HFFc6 (cell line): ENCODE data around the gene PYGL. TPM values are rescaled to one million over a fixed set of nuclear protein-coding genes. Genes with fewer than 3 reads are reported as not detected.
"Not testable (repeated sequence)": the region's sequence is repeated elsewhere in the genome, so short reads cannot be mapped to it uniquely, and the experiment has no call there.

Experiments used
- DNase-seq: peaks from one replicate; pipeline ENCODE4 v3.0.0-alpha.2; 2018
- H3K27ac Mint-ChIP-seq: 2 replicates; pipeline ENCODE4 v1.8.0; 2020; ENCODE audit warnings: mild to moderate bottlenecking, mixed read lengths
- H3K27me3 Mint-ChIP-seq: 2 replicates; pipeline ENCODE4 v1.8.0; 2021; ENCODE audit warnings: mild to moderate bottlenecking, moderate library complexity, mixed read lengths; ENCODE audit not compliant: insufficient read depth
- H3K36me3 Mint-ChIP-seq: 2 replicates; pipeline ENCODE4 v1.8.0; 2021; ENCODE audit warnings: low read depth, mixed read lengths
- H3K4me1 Mint-ChIP-seq: 2 replicates; pipeline ENCODE4 v1.8.0; 2020; ENCODE audit warnings: low read depth, mixed read lengths
- H3K4me3 Mint-ChIP-seq: 2 replicates; pipeline ENCODE4 v1.8.0; 2020; ENCODE audit warnings: mild to moderate bottlenecking, moderate library complexity, mixed read lengths
- H3K9me3 Mint-ChIP-seq: 2 replicates; pipeline ENCODE4 v1.8.0; 2020; ENCODE audit warnings: mild to moderate bottlenecking, mixed read lengths
- CTCF ChIP-seq: fragments of 200-600 bp; sonication (generic); IDR thresholded peaks from 2 replicates; pipeline ENCODE4 v1.5.0; 2021; ENCODE audit warnings: antibody characterized with exemption, mild to moderate bottlenecking
- total RNA-seq, 6 experiments: library from RNA; stranded (reverse); fragmentation: NEBNext Ultra II Directional; extraction: Animal tissue kit (Norgen Biotek cat#: 25700); gene quantifications; 2 replicates in 1 of 6; 3 replicates in 5 of 6; pipeline ENCODE4 v1.2.3, GENCODE V29; 2021

The PYGL gene
- total RNA-seq, 6 experiments from 2014 or later, result 28.8 to 41.8 (median 30.6) TPM

- H3K4me3 Mint-ChIP-seq, result no peak overlapping the region
- peaks cover 38% of the 10 kb centered on the region for H3K4me1 Mint-ChIP-seq
- H3K27ac Mint-ChIP-seq, result no peak overlapping the region
- H3K36me3 Mint-ChIP-seq, result peaks cover 23% of the 10 kb centered on the region
- no peaks in the 10 kb centered on the region for H3K27me3 Mint-ChIP-seq
- no peak for TF ChIP-seq CTCF
- DNase-seq, result no peak
- no peaks in the 10 kb centered on the region for H3K9me3 Mint-ChIP-seq
These were observed 20.0 kb downstream of the PYGL start for GRCh38 chr14:50924236-50924635.

- no peak for TF ChIP-seq CTCF
- H3K9me3 Mint-ChIP-seq, result no peaks in the 10 kb centered on the region
- H3K4me1 Mint-ChIP-seq, result peaks cover 27% of the 10 kb centered on the region
- no peak overlapping the region for H3K27ac Mint-ChIP-seq
- H3K4me3 Mint-ChIP-seq, result no peak overlapping the region
- H3K27me3 Mint-ChIP-seq, result no peaks in the 10 kb centered on the region
- no peak for DNase-seq
- H3K36me3 Mint-ChIP-seq, result peaks cover 27% of the 10 kb centered on the region
These were observed 21.5 kb downstream of the PYGL start for GRCh38 chr14:50922803-50923202.

GRCh38 chr14:50920482-50921230 is 23.6 kb downstream of the PYGL start:
- Mint-ChIP-seq H3K27ac (peak overlapping the region; percentile 83), H3K36me3 (peaks cover 36% of the 10 kb centered on the region), H3K27me3 (no peaks in the 10 kb centered on the region), H3K9me3 (no peaks in the 10 kb centered on the region), H3K4me3 (peak overlapping the region; percentile 25; the same call in 1 of the 2 replicates), H3K4me1 (peaks cover 22% of the 10 kb centered on the region)
- no peak for TF ChIP-seq CTCF
- DNase-seq, result peak; percentile 75

GRCh38 chr14:50919524-50919923 is 24.8 kb downstream of the PYGL start:
- not testable (repeated sequence) for H3K9me3 Mint-ChIP-seq, H3K4me3 Mint-ChIP-seq, H3K27ac Mint-ChIP-seq, H3K27me3 Mint-ChIP-seq, DNase-seq
- peaks cover 32% of the 10 kb centered on the region for H3K36me3 Mint-ChIP-seq
- H3K4me1 Mint-ChIP-seq, result peaks cover 22% of the 10 kb centered on the region

GRCh38 chr14:50917449-50917848 is 26.8 kb downstream of the PYGL start:
- H3K27ac Mint-ChIP-seq, result no peak overlapping the region
- H3K36me3 Mint-ChIP-seq, result peaks cover 27% of the 10 kb centered on the region
- TF ChIP-seq CTCF, result no peak

GRCh38 chr14:50910495-50911420 is 33.5 kb downstream of the PYGL start:
- no peak for DNase-seq
- Mint-ChIP-seq H3K27ac (no peak overlapping the region), H3K27me3 (peaks cover 1% of the 10 kb centered on the region; the same call in 1 of the 2 replicates), H3K4me1 (no peaks in the 10 kb centered on the region), H3K36me3 (peaks cover 33% of the 10 kb centered on the region), H3K9me3 (no peaks in the 10 kb centered on the region), H3K4me3 (no peak overlapping the region)
- TF ChIP-seq CTCF, result no peak

More at GRCh38 chr14:50917449-50917848, 26.8 kb downstream of the PYGL start:
- DNase-seq, result no peak
- Mint-ChIP-seq H3K4me3 (no peak overlapping the region), H3K9me3 (no peaks in the 10 kb centered on the region), H3K4me1 (peaks cover 22% of the 10 kb centered on the region), H3K27me3 (no peaks in the 10 kb centered on the region)
